HG03280 (cell line): ENCODE measurements around the gene PBX2.
A peak's percentile ranks its signal among the peaks of the same experiment; 100 is the strongest.
"Not testable (repeated sequence)": the region's sequence is repeated elsewhere in the genome, so short reads cannot be mapped to it uniquely, and the experiment has no call there.

Experiments
- ATAC-seq: cut with Tn5 transposase; IDR thresholded peaks from one replicate; pipeline ENCODE4 v1.9.1; 2021; ENCODE audit warnings: mild to moderate bottlenecking, moderate library complexity; ENCODE audit not compliant: unreplicated experiment

Gene PBX2

DNA sequence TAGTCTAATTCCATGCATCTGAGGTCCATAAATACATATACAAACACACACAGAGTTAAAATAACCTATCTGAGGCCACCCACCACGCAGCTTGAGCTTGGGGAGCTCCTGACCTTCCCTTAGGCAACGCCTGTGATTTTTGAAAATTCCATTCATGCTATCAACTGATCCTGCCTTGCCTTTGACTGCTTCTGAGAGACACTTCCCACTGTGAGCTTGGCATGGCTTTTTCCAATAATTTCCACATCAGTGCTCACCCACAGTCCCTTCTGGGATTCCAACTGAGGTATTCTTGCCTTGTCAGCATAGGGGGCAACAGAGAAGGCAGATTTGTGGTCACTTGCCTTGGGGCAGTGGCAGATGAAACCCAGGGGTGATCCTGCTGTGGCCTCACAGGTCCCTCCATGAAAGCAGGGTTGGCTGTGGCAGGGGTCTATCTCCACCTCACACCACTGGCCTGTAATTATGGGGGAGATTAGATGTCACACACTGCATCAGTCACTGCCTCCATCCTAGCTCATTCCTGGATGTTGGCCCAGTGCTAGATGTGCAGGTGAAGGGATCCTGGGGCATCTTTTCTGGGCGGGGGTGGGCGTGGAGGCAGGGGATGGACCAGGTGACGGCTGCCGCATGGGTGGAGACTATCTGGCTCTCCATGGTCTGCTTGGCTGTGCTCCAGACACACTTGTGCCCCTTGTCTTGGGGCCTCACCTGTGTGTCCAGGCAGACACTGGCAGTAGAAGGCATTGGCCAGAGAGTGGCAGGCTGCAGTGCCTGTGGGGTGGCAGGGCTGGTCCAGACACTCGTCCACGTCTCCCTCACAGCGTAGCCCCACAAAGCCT lies 13.6 kb upstream of the PBX2 start:
- no peak for ATAC-seq

DNA sequence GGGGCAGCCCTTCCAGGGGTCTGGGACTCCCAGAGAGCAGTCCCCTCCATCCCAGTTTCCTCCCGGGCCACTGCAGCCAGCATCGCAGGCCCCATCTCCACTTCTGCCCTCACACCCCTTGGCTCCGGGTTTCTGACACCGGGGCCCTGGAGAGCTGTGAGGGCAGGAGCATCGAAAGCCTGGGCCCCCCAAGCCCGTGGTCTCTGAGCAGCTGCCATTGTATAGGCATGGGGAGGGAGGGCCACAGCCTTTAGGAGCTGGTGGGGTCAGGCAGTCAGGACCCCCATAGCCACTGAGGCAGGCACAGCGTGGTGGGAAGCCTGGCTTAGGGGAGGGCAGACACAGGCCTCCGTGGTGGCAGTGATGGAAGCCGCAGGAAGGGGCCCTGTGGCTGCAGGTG lies 12.2 kb upstream of the PBX2 start:
- ATAC-seq, result no peak

DNA sequence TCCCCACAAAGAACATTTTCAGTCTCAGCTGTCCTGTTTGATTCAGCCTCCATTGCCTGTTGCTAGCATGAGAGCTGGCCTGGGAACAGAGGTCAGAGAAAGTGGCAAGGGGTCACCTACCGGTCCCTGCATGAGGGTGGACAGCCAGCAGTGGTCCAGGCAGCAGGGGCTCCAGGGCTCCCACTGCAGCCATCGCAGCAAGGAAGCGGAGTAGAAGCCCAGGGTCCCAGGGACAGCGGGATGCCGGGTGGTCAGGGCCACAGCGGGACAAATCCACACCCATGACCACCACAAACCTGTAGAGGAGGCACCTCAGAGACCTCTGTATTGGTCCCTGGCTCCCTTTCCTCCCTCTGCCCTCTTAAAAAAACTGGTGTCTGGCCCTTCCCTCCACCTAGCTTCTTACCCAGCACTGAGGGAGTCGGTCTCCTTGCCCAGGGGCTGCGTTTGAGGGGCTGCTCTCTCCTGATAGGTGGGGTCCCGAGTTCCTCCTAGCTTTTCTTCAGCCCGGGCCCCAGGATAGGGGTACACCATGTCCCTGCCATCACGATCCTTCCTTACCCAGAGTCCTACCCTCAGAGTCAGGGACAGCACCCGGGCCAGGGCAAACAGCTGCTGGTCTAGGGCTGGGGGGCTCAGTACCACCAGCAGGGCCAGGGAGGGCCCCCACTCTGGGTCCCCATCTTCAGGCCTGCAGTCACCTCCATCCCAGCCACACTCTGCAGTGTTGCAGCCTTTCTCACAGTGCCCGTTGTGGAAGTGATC lies 10.9 kb upstream of the PBX2 start:
- no peak for ATAC-seq

DNA sequence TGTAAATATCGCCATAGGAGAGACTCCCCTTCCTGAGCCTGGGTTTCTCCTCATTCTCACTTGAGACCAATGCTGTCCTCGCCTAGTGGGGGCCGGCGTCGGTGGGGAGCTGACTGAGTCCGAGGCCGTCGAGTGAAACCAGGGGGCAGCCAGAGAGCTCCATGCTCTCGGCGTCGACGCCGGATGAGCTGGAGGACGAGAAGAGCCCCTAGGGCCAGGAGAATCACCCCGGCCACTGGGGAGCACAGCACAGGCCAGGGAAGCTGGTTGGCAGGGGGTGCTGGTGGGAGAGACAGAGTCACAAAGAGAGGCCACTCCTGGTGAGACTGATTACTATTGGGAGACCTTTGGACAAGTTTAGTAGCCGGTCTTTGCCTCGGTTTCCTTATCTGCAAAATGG lies 8.9 kb upstream of the PBX2 start:
- ATAC-seq, result no peak

DNA sequence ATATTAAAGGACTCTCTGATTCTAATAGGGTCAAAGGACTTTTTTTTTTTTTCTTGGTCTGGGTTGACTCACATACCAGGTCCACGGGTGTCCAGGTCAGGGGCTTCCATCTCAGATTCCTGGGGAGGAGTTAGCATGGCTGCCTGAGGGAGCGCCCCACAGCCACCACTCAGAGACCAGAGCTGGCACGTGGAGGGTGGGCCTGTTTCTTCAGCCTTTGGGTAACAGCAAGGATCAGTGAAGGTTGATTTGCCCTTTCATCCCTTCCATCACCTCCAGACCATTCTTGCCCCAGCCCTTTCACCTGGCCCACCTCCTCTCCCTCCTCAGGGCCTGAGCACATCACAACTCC lies 8.3 kb upstream of the PBX2 start:
- no peak for ATAC-seq

DNA sequence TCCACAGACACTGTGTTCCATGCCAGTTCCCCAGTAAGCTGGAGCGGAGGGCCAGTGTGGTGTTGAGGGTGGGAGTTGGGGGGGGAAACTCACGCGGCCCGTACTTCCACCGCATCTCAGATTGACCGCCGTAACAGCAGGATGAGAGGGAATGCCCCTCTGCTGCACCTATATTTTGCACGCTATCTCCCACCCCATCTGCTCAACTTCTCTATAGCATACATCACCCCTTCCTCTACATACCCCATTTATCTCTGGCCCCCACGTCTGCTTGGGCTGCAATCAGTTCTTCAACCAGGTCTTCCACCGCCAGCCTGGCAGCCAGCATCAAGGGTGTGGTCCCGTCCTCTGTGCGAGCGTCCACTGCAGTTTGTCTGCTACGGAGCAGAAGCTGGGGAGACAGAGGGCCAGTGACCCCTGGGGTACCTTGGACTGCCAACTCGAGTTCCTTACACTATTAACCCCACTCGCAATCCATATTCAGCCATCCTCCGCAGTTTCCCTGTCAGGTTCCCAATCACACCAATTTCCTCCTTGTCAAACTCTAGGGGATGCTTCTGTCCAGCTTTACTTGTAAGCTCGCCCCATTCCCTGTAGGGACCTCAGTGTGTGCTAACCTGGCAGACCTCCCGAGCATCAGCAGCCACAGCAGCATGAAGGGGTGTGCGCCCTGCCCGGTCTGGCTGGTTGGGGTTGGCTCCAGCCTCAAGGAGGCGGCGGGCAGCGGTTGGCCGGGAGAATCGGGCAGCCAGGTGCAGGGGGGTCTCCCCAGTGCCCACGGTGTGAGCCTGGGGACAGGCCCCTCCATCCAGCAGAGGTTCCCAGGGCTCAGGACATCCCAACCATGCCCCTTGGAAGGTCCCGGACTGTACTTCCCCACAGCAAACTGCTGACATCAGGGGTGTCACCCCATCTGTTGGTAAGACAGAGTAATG lies 6.9 kb upstream of the PBX2 start:
- ATAC-seq, result no peak

DNA sequence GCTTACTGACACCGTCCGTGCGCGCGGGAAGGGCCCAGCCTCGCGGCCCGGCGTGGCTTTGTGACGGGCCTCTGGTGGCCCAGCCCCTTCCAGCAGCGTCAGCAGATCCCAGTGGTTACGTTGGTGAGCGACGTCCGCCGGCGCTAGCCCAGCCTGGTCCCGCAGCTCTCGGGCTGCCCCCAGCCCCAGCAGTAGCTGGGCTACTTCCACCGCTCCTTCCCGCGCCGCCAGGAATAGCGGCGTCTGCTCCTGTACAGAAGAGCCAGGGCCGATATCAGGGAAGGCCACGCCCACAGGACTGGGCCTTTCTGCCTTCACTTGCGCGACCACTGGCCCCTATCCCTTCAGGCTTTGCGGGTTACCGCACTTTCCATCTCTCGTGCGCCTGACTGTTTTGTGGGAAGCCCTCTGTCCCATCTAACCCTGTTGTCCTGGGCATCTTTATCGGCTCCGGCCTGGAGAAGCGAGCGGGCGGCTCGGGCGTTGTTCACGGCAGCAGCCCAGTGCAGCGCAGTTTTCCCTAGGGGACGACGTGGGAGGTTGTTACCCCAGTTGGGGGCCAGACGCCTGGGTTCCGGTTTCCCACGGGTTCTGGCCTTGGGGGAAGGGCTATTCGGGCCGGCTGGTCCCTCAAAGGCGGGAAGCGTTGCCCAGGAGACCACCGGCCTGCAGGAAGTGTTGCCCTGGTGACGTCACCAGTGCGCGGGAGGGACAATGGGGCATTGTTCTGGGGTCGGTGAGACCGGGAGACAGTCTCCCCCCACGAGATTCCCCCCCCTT lies 6.1 kb upstream of the PBX2 start:
- peak; percentile 84 for ATAC-seq

DNA sequence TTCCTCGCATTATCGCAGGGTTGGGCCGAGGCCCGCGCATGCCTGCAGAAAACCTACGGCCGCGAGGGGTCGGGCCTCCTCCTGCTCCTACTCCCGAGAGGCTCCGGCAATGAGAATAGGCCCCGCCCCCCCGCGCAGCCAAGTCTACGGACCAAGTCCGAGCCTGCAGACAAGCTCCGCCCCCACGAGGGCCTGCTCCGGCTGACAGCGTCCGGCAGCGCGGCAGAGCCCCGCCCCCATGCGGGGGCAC lies 5.6 kb upstream of the PBX2 start:
- ATAC-seq, result peak; percentile 74

DNA sequence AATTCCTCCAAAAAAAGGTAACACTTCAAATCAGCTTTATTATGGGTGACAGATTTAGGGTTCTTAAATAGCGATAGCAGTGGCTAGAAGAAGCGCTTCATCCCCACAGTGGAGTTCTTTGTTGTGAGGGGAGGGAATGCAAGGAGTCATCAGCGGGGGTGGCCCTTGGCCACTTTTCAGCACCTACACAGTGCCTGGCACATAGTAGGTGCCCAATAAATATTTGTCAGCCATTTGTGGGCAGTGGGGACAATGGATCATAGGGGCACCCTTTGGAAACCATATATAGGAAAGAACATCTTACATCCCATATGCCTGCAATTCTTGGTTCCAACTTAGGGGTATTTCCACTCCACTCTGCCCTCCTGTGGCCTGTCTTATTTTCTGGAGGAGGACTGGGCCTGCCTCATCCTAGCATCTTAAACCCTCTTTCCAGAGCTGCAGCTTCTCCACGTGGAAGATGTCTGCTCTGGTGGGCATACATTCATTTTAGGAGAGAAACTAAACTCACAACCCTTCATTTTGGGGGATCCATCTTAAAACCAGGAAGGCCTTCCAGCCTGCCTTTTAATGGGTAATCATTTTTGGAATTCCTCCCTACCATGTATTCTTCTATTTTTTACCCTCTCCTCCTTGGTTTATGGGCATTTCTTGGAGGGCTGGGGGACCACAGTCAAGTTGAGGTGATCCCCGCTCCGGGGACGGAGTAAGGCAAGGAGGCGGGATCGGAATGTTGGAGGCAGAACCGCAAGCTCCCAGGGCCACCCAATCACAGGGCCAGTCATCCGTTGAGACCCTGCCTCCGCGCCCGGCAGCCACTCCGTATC lies 5.0 kb upstream of the PBX2 start:
- no peak for ATAC-seq

DNA sequence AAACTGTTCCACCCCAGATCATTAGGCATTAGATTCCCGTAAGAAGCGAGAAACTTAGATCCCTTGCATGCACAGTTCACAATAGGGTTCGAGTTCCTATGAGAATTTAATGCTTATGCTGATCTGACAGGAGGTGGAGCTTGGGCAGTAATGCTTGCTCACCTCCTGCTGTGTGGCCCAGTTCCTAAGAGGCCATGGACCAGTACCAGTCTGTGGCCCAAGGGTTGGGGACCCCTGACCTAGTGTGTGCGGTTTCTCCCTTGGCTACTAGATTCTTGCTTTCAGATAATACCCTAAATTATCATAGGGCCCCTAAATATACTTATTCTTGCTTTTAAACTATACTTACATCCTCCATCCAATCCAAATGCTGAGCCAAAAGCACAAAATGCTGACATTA lies 4.4 kb upstream of the PBX2 start:
- no peak for ATAC-seq

DNA sequence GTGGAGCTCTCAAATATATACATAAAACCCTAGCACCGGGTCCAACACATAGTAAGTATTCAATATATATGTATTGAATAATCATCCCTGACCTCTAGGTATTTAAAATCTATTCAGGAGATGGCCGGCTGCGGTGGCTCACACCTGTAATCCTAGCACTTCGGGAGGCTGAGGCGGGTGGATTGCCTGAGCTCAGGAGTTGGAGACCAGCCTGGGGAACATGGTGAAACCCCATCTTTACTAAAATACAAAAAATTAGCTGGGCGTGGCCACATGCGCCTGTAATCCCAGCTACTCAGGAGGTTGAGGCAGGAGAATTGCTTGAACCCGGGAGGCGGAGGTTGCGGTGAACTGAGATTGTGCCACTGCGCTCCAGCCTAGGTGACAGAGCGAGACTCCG lies 3.1 kb upstream of the PBX2 start:
- not testable (repeated sequence) for ATAC-seq

DNA sequence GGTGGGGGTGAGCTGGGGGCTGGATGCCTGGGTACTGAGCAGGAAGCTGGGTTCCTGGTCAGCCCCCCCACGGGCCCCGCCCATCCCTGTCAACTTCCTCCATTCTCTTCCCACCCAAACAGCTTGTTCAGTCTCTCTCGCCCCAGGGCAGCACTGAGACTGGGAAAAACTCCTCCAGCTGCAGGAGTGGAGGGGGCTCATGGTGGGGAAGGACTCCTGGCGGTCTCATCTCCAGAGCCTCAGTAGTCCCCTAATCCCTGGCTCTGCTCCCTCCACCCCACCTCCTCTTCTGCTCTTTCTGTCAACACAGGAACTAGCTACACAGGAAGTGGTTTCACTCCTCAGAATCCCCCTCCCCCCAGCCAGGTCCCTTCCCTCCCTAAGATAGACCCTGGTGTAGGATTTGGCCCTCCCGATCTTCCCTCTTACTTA lies 2.6 kb upstream of the PBX2 start, which contains the start of gene GPSM3:
Gene GPSM3 (minus strand): TSS at position 36 of the 432 bp plus-strand sequence. CDS start 130 bp downstream, outside the sequence.
- no peak for ATAC-seq

DNA sequence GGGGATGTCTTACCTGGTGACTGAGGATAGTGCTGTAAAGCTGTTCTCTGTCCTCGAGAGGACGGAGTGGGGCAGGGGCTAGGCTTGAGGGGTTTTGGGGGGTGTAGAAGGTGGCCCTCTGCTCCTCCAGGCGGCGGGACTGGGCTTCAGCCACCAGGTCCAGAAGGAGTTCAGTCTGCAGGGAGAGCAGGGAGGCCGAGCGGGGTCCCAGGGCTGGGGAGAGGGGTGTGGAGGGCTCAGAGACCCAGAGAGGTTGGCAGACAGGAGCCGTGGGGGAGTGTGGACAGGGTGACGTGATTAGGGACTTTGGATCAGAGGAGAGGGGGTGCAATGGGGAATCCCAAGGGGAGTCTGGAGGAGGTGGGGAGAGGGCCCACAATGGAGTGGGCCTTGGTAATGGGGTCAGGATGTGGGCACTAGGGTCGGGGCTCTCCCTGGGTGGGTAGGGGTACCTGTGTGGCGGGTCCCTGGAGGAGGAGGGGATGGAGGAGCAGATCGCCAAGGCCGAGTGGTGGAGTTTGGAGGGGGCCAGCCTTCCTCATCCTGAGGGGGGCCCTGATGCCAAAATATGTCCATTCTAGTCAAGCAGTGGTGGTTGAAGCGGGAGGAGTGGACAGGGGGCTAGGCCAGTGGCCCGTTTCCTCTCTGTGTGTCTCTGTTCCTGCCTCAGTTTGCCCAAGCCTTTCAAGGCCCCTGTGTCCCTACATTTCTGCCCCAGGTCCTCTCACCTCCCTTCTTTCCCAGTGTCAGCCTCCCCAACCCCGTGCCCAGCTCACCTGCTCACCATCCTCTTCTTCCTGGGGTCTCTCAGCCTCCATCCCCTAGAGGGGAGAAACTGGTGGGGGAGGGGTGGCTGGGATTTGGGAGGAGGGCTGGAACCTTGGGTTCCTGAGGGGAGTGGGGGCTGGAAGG lies 1.9 kb upstream of the PBX2 start:
- ATAC-seq, result no peak

DNA sequence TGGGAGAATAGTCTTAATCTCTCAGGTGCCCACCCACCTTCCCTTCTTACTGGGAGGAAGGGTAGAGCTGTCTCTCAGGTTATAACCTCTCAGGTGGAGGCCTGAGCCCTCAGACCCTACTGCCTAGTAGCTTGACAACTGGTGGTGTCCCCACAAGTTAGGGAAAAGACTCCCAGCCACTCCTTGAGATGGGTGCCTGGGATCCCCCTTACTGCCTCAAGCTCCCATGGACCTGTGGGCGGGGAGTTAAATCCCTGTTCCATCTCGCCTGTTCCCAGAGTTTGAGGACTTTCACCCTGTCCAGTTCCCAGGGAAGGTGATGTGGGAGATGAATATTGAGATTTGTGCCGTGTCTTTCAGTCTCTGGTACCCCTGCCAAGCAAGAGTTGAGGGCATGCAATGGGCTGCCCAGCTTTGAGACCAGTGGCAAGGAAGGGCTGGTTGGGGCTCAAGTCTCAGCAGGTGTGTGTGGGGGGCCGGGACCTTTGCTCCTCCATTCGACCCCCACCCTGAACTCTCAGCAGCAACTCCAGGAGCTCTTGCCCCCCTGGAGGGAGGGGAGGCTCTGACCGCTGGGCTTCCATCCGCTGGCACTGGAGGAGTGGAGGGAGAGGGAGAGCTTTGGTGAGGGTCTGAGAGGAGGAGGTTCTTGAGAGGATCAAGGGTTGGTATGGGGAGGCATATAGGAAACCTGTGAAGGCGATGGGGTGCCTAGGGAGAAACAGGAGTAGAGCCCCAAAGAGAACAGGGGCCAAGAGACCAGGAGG lies 1.1 kb upstream of the PBX2 start:
- ATAC-seq, result no peak

DNA sequence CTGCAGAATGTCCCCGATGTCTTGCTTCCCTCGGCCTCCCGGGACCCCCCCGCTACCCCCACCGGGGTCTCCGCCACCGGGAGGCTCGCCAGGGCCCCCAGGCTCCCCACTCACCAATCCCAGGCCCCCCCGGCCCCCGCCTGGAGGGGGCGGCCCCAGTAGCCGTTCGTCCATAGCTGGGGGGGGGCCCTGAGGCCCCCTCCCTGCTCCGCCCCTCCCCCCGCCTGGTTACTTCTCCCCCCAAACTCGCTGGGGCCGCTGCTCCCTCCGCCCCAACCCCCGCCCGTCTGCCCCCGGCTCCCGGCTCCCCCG lies 304 bp downstream of the PBX2 start:
- ATAC-seq, result no peak

DNA sequence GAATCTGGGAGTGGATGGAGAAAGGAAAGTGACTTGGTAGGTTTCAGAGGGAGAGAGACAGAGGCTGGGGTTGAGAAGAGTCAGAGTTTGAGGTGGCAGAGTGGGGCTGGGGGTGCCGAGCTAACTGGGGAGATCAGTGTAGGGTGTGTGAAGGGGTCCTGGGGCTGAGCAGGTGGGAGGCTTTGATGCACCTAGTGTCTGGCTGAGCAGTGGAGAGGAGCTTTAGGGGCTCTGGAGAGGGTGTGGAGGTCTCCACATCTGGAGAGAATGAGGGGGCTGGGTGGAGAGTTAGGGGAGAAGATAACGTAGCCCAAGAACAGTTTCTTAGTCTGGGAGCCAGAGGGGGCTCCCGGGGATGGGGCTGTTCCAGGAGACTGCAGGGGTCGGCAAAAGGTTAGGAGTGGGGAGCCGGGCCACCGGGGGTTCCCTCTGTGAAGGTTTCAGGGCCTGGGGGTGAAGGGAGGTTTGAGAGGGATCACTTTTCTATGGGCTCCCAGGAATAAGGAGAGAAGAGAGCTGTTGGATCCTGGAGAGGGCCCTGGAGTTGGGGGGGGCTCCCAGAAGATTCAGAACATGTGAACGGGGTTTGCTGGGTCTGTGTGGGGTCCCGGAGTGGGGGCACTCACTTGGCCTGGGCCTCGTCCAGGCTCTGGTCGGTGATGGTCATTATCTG lies 797 bp downstream of the PBX2 start:
- ATAC-seq, result no peak

DNA sequence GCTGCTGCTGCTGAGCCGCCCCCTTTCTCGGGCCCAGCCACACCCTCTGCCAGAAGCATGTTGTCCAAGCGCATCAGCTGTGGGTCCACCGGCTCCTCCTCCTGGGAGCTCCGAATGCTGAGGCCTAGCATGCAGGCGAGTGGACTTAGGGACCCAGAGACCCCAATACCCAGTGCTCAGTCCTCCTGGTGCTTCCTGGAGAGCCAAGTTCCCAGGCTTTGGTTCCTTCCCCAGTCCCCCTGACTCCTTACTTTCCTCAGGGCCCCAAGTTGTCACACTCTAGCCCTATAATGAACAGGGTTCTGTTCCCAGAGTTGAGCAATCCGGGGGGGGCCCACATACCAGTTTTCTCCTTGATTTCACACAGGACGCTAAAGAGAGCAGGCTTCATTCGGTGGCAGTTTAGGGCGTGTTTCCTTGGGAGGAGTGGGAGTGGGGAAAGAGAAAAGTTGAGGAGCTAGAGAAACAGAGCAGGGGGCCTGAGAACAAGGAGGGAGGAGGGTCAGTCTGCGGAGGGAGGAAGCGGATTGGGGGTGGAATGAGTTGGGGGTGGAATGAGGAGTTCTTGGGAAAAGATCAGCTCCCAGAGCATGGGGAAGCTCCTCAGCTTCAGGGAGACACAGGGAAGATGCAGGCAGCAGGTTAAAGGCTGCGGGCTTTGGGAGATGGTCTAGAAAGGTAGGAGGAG lies 1.5 kb downstream of the PBX2 start:
- ATAC-seq, result no peak
